WI38 (cell line): ENCODE measurements around the gene SH2D6.

Experiments
- H3K4me3 ChIP-seq: 2 replicates; pipeline ENCODE4 v1.5.1; 2011; ENCODE audit warnings: low read depth, mild to moderate bottlenecking, control low read depth, low read length
- CTCF ChIP-seq: IDR thresholded peaks from 2 replicates; pipeline ENCODE4 v1.5.1; 2012; ENCODE audit warnings: low read depth, mild to moderate bottlenecking, control low read depth, low read length

SH2D6 gene

DNA sequence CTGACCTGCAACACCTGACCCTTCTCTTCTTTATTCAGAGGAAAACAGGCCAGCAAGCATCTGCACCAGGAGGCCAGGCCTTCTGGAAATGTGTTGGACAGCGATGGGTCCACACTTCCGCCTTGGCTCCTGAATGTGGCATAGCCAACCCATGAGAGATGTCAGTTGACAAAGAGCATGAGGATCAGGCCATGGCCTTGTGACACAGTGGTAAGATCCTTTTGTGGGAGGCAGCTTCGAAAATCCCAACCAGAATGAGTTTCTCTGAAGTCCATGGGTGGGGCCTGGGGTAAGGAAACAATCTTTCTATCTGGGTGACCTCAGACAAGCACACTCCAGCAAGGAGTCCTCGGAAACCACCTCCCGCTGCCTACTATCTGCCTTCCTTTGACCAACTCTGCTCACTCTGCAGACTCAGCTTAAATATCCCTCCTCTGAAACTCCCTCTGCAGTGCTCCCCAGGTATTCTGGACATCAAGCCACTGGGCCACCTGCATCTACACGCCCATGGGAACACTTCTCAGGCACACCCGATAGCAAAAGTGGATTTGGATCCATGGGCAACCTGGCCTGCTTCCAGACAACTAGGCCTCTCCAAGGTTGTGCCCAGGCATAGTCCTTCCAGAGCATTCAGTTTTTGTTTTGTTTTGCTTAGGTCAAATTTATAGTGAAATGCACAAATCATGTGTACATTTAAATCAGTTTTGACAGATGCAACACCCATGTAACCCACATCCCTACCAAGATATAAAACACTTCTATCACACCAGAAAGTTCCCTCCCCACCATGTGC lies 3.6 kb upstream of the SH2D6 start:
- no peak for TF ChIP-seq CTCF
- H3K4me3 ChIP-seq: no peak overlapping the region

- no peak overlapping the region for H3K4me3 ChIP-seq
- TF ChIP-seq CTCF: no peak
Observed at GRCh38 chr2:85415980-85416650, 2.4 kb upstream of the SH2D6 start.

DNA sequence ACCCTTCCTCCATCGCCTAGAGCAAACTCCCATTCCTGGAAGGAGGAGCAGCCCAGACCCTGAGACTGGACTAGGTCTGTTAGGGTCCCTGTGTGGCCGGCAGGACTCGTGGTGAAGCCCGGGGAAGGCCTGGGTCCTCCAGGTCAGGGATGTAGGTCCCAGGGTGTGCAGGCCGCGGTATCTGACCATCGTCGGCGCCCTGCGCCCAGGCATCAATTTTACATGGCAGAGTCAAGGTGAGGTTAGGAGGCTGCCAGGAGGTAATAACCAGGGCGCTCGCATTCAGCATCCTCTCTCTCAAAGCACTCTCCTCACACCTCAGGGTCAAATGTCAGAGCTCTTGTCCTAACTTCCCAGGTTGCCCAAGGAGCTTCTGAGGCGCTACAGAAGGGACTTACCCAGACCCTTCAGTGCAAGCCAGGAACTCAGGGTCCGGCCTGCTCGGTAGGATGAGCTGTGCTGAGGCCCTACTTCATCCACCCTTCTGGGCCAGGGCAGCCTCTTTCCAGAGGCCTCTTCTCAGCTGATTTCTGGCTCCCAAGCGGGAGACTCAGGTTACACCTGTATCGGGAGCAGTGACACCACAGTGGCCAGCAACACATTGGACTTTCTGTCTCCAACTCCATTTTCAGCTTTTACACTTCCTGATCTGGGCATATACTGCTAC lies 628 bp downstream of the SH2D6 start:
- peak overlapping the region; percentile 70 for H3K4me3 ChIP-seq
- TF ChIP-seq CTCF: no peak

DNA sequence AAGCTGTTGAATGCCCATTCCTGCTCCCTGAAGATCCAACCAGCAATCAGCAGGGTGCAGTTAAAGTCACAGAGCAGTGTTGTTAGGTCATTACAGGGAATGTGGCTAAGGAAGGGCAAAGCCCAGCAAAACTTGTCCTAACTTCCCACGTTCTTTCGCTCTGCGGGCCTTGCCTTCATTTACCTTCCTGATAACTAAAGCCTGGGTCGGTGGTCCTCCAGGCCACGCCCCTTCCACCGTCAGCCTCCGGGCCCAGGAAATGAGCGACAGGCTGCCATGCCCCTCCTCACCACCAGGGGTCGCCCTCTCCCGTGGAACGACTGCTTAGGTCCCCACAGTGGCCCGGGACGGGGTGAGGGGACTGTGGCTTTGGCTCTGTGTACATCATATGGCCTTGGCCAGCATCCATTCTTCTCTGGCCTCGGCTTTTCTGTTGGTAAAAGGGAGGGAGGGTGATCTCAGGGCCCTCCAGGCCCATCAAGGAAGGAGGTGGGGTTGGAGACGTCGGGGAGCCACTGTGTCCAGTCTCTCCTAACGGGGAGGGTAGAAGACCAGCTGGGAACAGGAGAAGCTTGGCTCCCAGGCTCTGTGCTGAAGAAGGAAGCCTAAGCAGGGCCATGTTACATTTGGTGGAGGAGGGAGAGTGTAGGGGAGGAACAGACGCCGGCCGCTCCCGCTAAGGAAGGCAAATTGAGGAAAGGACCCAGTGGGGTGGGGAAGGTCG lies 2.2 kb downstream of the SH2D6 start:
- no peak overlapping the region for H3K4me3 ChIP-seq
- TF ChIP-seq CTCF: peak; percentile 81

GRCh38 chr2:85421260-85422071 lies 3.0 kb downstream of the SH2D6 start:
- no peak for TF ChIP-seq CTCF
- H3K4me3 ChIP-seq: no peak overlapping the region

GRCh38 chr2:85422072-85422457 lies 3.6 kb downstream of the SH2D6 start:
- no peak for TF ChIP-seq CTCF
- no peak overlapping the region for H3K4me3 ChIP-seq
